GM12864 (cell line): Measurements from ENCODE around the gene SPRR2E.

Experiments
- DNase-seq: peaks from one replicate; pipeline ENCODE4 v3.0.0-alpha.2; 2011; ENCODE audit warnings: low read depth
- H3K4me3 ChIP-seq: 2 replicates; pipeline ENCODE4 v1.5.1; 2011; ENCODE audit warnings: mild to moderate bottlenecking, low read depth, low read length, control low read depth
- CTCF ChIP-seq: IDR thresholded peaks from 2 replicates; pipeline ENCODE4 v1.5.1; 2011; ENCODE audit warnings: low read depth, mild to moderate bottlenecking, moderate library complexity, low read length, control low read depth, inconsistent platforms; ENCODE audit errors: missing control alignments

The SPRR2E gene

GRCh38 chr1:153100245-153100644 is 5.9 kb upstream of the SPRR2E start:
- H3K4me3 ChIP-seq, result no peak overlapping the region
- DNase-seq, result no peak
- no peak for TF ChIP-seq CTCF

DNA sequence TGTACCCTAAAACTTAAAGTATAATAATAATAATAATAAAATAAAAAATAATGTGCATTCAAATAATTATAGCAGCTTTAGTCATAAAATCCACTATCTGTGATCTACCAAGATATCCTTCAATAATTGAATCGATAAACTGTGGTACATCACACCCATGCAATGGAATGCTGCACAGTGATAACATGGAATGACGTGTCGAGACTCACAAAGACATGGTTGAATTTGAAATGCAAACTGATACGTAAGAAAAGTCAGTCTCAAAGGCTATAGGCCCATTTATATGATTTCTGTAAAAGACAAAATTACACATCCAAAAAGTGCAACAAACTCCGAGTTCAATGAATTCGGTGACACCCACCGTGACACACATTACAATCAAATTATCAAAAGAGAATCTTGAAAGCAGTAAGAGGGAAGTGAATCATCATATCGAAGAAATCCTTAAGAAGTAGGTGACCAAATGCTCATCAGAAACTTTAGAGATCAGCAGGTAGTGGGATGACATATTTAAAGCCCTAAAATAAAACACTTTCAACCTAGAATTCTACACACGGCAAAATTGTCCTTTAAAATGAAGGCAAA is 5.2 kb upstream of the SPRR2E start:
- TF ChIP-seq CTCF, result no peak
- no peak overlapping the region for H3K4me3 ChIP-seq
- DNase-seq, result no peak

DNA sequence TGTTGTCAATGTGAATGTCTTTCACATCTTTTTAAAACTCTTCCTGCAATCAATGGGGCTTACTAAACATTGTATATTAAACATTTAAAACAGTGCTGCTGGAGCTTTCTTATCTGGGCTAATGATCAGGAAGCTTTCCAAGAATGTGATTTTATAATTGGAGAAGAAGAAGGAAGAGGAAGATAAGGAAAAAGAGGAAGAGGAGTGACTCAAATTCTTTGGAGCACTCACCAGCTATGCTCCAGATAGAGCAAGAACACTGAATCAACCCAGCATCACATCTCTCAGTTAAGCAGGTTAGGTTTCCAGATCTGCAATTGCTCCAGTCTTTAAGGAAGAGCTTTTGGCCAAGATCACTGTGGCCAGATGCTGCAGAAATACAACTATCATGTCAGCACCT is 1.4 kb upstream of the SPRR2E start:
- no peak for TF ChIP-seq CTCF
- no peak overlapping the region for H3K4me3 ChIP-seq
- DNase-seq, result no peak

DNA sequence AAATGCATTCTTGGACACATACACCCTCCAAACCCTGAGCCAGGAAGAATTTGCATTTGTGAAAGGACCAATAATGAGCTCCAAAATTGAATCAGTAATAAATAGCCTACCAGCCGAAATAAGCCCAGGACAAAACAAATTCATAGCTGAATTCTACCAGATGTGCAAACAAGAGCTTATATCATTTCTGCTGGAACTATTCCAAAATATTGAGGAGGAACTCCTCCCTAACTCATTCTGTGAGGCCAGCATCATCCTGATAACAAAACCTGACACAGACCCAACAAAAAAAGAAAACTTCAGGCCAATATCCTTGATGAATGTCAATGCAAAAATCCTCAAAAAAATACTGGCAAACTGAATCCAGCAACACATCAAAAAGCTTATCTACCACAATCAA is 6.7 kb downstream of the SPRR2E start:
- H3K4me3 ChIP-seq, result no peak overlapping the region
- no peak for DNase-seq
- TF ChIP-seq CTCF, result no peak

DNA sequence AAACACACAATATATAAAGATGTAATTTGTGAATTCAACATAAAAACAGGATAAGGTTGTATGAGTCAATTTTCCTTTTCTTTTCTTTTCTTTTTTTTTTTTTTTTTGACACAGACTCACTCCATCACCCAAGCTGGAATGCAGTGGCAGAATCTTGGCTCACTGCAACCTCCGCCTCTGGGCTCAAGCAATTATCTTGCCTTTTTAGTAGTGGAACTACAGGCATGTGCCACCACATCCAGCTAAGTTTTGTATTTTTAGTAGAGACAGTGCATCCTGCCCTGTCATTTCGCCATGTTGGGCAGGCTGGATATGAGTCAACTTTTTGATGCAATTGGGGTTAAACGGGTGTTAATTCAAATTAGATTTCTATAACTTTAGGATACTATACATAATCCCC is 12.6 kb downstream of the SPRR2E start:
- no peak for TF ChIP-seq CTCF
- no peak for DNase-seq
- no peak overlapping the region for H3K4me3 ChIP-seq

GRCh38 chr1:153072806-153073726 is 21.3 kb downstream of the SPRR2E start:
- no peak for TF ChIP-seq CTCF
- no peak overlapping the region for H3K4me3 ChIP-seq
- no peak for DNase-seq

- H3K4me3 ChIP-seq, result no peak within 1 kb of the TSS
- no peak for DNase-seq
- no peak for TF ChIP-seq CTCF
These were observed 22.8 kb downstream of the SPRR2E start, which contains the start of gene SPRR2B for GRCh38 chr1:153071511-153071910. Gene SPRR2B, minus strand, starts transcription at chr1:153071611. Its CDS starts 772 bp downstream, at chr1:153070839.
